Stimulated activated CD4-positive, alpha-beta T cell treated with anti-CD3 and anti-CD28 coated beads, TNF-alpha, amount 100 ng/mL, for 4 hours (primary cell): Measurements from ENCODE around the gene AQR.
"Not testable (repeated sequence)": the region's sequence is repeated elsewhere in the genome, so short reads cannot be mapped to it uniquely, and the experiment has no call there.

ENCODE experiments used
- DNase-seq, 3 experiments: peaks; one replicate each; pipeline ENCODE4 v3.0.0-alpha.2; 2020; ENCODE audit warnings: low read depth in 3 of 3

Gene AQR

DNA sequence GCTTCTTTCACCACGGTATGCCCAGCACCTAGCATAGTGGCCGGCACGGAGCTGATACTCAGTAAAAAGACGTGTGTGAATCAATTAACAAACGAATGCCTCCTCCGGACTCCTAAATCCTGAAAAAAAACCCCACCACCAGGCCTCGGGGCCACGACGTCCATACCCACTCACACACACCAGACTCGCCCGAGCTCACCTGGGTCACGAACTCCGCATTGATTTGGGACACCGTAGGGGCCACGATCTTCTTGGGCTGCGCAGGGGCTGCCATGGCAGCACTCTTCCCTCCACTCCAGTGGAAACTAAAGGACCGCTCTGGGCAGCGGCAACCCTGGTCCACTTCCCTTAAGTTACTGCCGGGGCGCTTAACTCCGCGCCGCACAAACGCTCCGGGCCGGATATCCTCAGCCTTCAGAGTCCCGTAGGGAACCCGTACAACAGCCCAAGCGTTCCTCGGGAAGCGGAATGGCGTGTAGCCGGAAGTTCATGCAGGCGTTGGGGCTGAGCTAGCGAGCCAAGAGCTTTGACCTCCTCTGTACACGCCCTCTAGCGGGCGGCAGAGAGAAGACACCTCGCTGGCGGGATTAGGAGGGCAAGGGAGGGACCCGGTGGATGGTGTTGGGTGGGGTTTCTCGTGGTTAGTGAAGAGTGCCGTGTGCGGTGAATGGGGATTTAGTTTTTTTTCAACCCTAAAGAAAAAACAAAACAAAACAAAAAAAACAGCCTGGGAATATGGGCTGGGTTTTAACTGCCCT lies at the start of gene AQR:
Gene AQR, minus strand, starts transcription at position 403 of the 758 bp plus-strand sequence. Its CDS starts 129 bp downstream, at position 274.
- DNase-seq, result peak; percentile 66 to 79 (median 78)

- DNase-seq, result no peak
These were observed 44.7 kb upstream of the AQR start for GRCh38 chr15:35014241-35014640.

DNA sequence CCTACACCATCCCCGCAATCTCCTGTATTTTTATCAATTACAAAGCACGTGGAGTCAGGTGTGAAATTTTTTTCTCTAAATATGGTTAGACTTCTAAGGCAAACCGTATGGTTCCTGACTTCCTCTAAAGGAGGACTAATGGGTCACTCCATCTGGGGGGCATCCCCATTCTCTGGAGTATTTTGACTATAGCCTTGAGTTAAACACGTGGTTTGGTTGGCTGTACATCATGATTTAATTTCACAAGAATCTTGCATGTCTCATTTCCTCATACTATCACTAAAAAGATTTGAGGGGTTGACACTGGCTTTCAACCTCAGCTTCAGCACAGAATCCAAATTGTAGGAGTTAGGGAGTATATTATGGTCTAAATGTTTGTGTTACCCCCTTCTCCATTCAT lies 43.8 kb upstream of the AQR start:
- DNase-seq, result no peak

- no peak for DNase-seq
These were observed 37.9 kb upstream of the AQR start for GRCh38 chr15:35007397-35007796.

GRCh38 chr15:35005933-35006332 lies 36.4 kb upstream of the AQR start:
- DNase-seq, result no peak

DNA sequence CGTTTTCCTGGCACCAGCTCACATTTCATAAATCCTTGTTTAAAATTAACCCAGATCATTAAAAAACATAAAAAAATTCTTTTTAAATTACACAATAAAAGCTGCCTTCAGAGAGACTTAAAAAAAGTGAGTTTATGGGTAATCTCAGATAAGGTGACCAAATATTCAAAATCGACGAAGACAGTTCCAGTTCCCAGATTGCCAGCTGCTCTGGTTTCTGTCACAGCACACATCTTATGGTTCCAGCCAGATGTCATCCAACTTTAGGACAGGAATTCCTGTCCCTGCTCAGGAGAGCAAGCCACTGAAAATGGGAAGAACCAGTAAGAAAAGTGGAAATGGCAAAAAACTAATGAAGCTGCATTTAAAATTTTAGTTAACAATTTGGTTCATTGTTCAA lies 34.4 kb upstream of the AQR start:
- DNase-seq, result no peak

GRCh38 chr15:35000511-35000910 lies 31.0 kb upstream of the AQR start:
- no peak for DNase-seq

GRCh38 chr15:34999906-35000305 lies 30.4 kb upstream of the AQR start:
- DNase-seq, result no peak

DNA sequence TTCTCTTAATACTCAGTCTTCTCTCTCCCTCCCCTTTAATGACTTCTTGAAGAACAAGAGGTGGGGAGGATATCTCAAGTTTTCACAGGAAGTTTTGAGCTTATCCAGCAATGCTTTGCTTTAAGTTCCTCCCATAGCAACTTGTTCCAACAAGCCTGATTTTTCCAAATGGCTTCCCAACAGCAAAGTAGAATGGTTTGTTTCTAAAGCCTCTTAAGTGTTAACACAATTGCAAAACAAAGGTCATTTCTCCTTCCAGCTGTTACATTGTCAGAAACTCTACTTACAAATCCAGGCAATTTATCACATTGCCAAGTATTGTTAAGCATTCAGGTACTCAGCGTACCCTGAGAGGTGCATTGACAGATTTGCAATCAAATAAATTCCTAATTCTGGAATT lies 25.4 kb upstream of the AQR start:
- DNase-seq, result no peak

- DNase-seq, result no peak
These were observed 24.3 kb upstream of the AQR start for GRCh38 chr15:34993877-34994276.

- DNase-seq, result no peak
These were observed 23.9 kb upstream of the AQR start for GRCh38 chr15:34993412-34993811.

- DNase-seq, result peak; percentile 65 to 71 (median 70)
These were observed 18.7 kb upstream of the AQR start, which contains the start of gene ZNF770 for GRCh38 chr15:34988027-34988902. TSS of gene ZNF770 (minus strand) at chr15:34988287. CDS start at chr15:34983434, 4,853 bp downstream.

DNA sequence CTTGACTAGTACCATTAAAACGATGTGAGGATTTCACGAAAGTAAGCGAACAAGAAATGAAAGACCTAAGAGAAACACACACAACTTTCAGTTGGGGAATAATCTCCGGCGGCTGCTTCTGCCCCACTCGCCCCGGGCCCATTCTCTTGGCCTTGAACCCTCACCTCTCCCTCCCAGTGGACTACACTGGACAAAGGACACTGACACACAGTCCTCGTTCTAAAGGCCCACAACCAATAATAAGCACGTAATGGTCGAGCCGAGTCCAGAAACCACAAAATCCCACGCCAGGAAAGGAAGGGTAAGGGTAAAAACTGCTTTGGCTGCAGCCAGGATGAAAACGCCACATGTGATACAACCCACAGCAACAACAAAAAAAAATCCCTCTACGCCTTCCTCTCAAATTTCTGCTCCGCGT lies 18.1 kb upstream of the AQR start:
- peak in 1 of 3 experiments; percentile 2 for DNase-seq

DNA sequence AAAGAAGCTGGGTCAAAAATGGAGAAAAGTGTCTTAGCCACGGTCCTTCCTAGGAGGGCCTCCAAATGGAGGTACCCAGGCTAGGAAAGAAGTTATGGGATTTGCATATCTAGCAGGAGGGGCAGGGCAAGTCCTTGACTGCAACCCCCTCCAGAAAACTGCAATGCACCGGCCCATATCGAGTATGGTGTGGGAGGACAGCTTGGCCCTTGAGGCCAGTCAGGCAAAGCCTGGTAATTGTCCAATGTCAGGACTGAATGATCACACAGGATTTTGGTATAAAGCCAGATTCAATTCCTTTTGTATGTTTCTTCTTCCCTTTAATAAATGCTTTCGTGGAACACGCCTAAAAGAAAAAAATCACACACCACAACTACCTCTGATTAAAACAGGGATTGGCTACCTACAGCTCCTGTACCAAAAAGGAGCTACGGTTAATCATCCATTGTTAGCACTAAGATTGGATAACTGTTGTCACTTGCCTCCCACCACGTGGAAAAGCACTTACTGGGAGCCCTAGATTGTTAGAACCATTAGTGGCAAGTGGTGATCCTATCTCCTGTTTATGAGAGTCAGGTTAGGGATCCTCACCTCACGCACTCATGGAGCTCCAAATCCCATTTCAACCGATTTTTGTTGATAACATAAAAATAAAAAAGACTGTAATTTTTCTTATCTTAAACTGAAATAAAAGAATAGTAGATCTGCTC lies 17.4 kb upstream of the AQR start:
- DNase-seq, result no peak

- DNase-seq, result no peak
These were observed 16.8 kb upstream of the AQR start for GRCh38 chr15:34986326-34986725.

GRCh38 chr15:34984889-34985630 lies 15.5 kb upstream of the AQR start:
- DNase-seq, result no peak

GRCh38 chr15:34976743-34977142 lies 7.2 kb upstream of the AQR start:
- no peak for DNase-seq

DNA sequence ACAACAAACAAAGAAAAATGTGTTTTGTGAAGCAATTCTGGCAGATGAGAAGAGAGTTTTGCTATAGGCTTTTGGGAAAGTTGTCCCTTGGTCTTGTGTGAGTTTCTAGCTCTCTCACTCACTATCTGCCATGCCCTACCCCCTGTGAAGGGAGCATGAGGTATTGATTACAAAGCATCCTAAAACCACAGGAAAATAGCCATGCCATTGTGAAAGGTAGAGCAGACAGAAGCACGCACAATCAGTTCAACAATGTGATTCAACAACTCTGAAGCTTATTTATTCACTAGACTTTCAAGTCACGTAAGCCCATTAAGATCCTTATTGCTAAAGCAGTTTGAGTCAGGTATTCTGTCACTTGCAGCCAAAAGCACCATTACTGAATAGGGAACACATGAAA lies 6.5 kb upstream of the AQR start:
- no peak for DNase-seq

DNA sequence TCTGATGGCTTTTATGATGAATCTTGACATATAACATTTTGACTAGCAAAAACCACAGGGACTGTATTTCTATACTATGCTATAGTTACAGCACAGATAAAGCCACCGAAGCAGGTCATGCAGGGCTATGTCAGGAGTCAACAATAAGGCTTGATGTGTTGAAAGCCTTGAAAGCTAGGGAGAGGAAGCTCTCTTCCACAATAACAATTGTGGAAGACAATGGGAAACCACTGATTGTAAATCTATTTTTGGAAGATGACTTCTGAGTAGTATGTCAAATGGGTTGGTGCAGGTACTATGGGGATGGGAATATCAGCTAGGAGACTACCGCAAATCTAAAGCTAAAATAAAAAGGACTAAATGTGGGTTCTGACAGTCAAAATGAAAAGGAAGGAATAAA lies 4.0 kb upstream of the AQR start:
- no peak for DNase-seq

DNA sequence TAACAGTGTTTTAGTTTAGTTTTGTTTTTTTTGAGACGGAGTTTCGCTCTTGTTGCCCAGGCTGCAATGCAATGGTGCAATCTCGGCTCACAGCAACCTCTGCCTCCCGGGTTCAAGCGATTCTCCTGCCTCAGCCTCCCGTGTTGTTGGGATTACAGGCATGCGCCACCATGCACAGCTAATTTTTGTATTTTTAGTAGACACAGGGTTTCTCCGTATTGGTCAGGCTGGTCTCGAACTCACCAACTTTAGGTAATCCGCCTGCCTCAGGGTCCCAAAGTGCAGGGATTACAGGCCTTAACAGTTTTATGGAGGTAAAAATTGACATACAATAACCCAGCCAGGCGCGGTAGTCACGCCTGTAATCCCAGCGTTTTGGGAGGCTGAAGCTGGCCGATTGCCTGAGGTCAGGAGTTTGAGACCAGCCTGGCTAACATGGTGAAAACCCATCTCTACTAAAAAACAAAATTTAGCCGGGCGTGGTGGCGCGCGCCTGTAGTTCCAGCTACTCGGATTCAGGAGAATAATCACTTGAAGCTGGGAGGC lies 629 bp upstream of the AQR start:
- DNase-seq, result not testable (repeated sequence)

DNA sequence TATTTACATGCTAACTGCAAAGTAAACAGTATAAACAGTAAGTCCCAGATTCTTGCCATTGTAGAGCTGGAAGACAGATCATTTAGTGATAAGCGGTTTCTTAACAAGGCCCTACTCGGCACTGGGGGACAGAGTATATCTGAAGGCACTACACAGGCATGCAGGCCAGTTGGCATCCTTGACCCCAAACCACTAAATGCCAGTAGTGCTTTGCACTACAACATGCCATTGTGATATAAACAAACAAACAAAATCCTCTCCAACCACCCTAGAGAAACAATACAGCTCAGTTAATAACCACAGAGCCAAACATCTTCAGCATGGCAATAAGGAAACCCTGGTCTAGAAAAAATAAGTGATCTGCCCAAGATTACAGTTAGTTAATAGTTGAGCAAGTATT lies 5.3 kb downstream of the AQR start:
- no peak for DNase-seq
